COLO829 (cell line): ENCODE measurements around the gene ADD1.

ENCODE experiments used
- DNase-seq: peaks from one replicate; pipeline ENCODE4 v3.0.0; 2012; ENCODE audit warnings: low spot score

Gene ADD1

GRCh38 chr4:2963966-2964471, 120.4 kb downstream of the ADD1 start:
- no peak for DNase-seq

- no peak for DNase-seq
These were observed 121.1 kb downstream of the ADD1 start for GRCh38 chr4:2964706-2965258.

GRCh38 chr4:2965262-2965661, 121.6 kb downstream of the ADD1 start:
- no peak for DNase-seq

GRCh38 chr4:2968381-2968780, 124.7 kb downstream of the ADD1 start:
- DNase-seq: no peak

- DNase-seq: no peak
These were observed 127.6 kb downstream of the ADD1 start for GRCh38 chr4:2971275-2971674.

- peak; percentile 51 for DNase-seq
These were observed 133.8 kb downstream of the ADD1 start for GRCh38 chr4:2977211-2978088.
